Fibroblast of skin of right quadriceps (primary cell): ENCODE measurements around the gene NF1.
A peak's percentile ranks its signal among the peaks of the same experiment; 100 is the strongest.
"Not testable (repeated sequence)": the region's sequence is repeated elsewhere in the genome, so short reads cannot be mapped to it uniquely, and the experiment has no call there.

Experiments used
- DNase-seq: peaks from one replicate; pipeline ENCODE4 v3.0.0-alpha.2; 2013

NF1 gene

GRCh38 chr17:31094600-31095235 lies at the start of gene NF1:
NF1 (plus strand) TSS chr17:31094977; CDS start chr17:31095310, 333 bp downstream.
- peak; percentile 96 for DNase-seq

GRCh38 chr17:31046856-31047425 lies 47.8 kb upstream of the NF1 start:
- not testable (repeated sequence) for DNase-seq

- DNase-seq = no peak
These were observed 46.6 kb upstream of the NF1 start for GRCh38 chr17:31048142-31048541.

- DNase-seq = no peak
These were observed 46.0 kb upstream of the NF1 start for GRCh38 chr17:31048780-31049179.

GRCh38 chr17:31050948-31051347 lies 43.8 kb upstream of the NF1 start:
- DNase-seq = no peak

- peak; percentile 23 for DNase-seq
These were observed 43.3 kb upstream of the NF1 start for GRCh38 chr17:31051506-31051905.

- peak; percentile 95 for DNase-seq
These were observed 42.4 kb upstream of the NF1 start for GRCh38 chr17:31052187-31052889.

GRCh38 chr17:31053071-31053470 lies 41.7 kb upstream of the NF1 start:
- no peak for DNase-seq

- no peak for DNase-seq
These were observed 40.0 kb upstream of the NF1 start for GRCh38 chr17:31054761-31055160.

GRCh38 chr17:31058976-31059375 lies 35.8 kb upstream of the NF1 start:
- DNase-seq = no peak

- DNase-seq = no peak
These were observed 33.8 kb upstream of the NF1 start for GRCh38 chr17:31060791-31061550.

- DNase-seq = no peak
These were observed 33.1 kb upstream of the NF1 start for GRCh38 chr17:31061678-31062077.

GRCh38 chr17:31062346-31062745 lies 32.4 kb upstream of the NF1 start:
- DNase-seq = no peak

GRCh38 chr17:31064707-31065106 lies 30.1 kb upstream of the NF1 start:
- no peak for DNase-seq

- DNase-seq = peak; percentile 90
These were observed 27.0 kb upstream of the NF1 start for GRCh38 chr17:31067691-31068184.

GRCh38 chr17:31068291-31068690 lies 26.5 kb upstream of the NF1 start:
- DNase-seq = peak; percentile 35

- peak; percentile 83 for DNase-seq
These were observed 22.6 kb upstream of the NF1 start for GRCh38 chr17:31072186-31072585.

GRCh38 chr17:31073411-31073810 lies 21.4 kb upstream of the NF1 start:
- no peak for DNase-seq

- DNase-seq = peak; percentile 86
These were observed 19.8 kb upstream of the NF1 start for GRCh38 chr17:31074772-31075555.

- no peak for DNase-seq
These were observed 16.5 kb upstream of the NF1 start for GRCh38 chr17:31078290-31078689.

GRCh38 chr17:31079731-31080130 lies 15.0 kb upstream of the NF1 start:
- no peak for DNase-seq

- peak; percentile 53 for DNase-seq
These were observed 9.2 kb upstream of the NF1 start for GRCh38 chr17:31085563-31085962.

GRCh38 chr17:31089471-31089870 lies 5.3 kb upstream of the NF1 start:
- DNase-seq = no peak
